C1 segment of cervical spinal cord (tissue), 14 donors: ENCODE measurements around the gene HSD11B1.

Experiments used
- DNase-seq, 14 donors: peaks; one replicate each; lab custom pipeline; 2025; lab: John Stamatoyannopoulos, UW

HSD11B1 gene

GRCh38 chr1:209704584-209704983 lies at the start of gene HSD11B1:
Gene HSD11B1, plus strand, starts transcription at chr1:209704846. Its CDS starts 97 bp downstream, at chr1:209704943.
- peak in 7 of 14 donors; percentile 8 to 72 (median 12) for DNase-seq

DNA sequence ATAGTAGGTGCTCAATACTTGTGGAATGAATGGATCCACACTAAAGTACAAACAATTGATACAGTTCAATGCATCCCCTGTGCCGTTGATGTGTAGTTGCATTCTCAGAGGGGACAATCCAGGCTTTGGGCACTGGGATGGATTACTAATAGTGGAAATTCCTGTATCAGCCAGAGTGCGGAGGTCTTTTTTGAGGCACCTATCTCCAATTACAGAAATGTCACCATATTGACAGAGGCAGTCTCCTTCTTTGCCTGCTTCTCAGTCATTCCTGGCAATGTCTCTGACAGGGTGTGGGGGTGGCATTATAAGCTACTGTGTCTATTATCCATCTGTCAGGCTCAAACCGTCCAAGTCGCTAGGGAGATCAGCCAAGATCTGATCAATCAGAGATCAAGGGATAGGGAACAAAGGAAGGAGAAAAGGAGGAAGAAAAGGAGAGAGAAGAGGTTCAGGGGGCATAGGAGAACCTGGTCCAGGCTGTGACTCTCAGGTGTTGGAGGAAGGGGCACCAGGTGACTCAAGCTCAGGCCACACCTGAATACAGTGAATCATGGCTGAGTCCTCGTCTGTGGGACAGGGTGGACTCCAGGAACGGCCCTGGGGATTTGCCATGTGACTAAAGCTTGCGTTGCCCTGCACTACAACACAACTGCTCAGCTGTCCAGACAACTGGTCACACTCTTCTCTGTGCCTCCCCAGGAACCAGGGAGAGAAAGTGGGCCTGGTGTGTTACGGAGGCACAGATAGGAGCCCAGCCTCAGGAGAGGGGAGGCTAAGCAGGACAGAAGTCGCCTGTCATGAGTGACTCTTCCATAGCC lies 49.0 kb upstream of the HSD11B1 start:
- no peak for DNase-seq

GRCh38 chr1:209657140-209657879 lies 47.3 kb upstream of the HSD11B1 start:
- no peak for DNase-seq

DNA sequence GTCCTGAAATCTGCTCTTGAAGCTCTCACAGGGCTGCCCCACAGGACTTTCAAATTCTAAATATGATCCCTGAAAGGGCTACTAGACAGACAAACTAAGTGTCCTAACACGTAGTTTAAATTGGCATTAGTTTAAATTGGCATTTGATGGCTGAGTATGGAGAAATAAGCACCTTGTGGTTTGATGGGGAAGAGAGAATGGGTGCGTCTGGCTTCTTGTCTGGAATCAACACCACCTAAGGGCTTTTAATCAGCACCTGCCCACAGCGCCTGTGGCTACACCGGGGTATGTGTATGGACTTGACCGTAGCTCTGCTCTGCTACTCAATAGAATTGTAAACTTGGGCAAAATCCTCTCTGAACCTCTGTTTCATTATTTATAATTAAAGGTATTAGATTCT lies 46.7 kb upstream of the HSD11B1 start:
- DNase-seq = no peak

DNA sequence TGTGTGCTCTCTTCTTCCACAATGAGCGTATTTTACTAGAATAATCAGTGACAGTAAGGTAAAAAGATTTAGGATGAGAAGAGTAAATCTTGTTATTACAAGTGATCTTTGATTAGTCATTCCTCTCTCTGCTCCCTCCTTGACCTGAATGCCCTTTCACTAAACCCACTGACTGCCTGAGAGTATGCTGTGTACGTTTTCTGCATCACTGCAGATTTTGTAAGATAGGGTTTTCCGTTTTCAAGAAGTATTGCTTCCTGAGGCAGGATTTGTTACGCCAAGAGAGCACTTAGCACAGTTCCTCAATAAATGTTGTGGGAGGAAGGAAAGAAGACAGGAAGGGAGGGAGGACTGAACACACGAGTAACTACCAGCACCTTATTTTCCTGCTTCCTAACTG lies 44.7 kb upstream of the HSD11B1 start:
- DNase-seq = no peak

- DNase-seq = no peak
These were observed 43.6 kb upstream of the HSD11B1 start for GRCh38 chr1:209661071-209661470.

DNA sequence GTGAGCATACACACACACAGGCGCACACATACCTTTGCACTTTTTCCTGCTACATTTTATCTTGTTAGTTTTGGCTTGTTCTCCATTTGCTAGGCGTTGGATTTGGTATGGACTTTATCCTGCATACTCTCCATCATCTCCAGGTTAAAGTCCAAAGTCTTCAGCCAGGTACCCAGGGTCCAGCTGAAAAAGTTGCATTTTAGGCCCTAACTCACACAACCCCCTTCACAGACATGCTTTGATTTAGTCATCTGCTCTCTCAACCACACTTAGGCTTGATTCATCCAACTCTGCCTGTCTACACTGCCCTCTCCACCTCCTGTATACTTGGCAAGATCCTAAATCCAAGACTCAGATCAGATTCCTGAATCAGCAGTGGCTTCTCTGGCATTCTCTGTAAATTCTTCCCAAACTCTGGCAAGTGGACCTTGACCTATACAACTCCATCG lies 41.7 kb upstream of the HSD11B1 start:
- no peak for DNase-seq

- DNase-seq = no peak
These were observed 37.5 kb upstream of the HSD11B1 start for GRCh38 chr1:209667103-209667502.

DNA sequence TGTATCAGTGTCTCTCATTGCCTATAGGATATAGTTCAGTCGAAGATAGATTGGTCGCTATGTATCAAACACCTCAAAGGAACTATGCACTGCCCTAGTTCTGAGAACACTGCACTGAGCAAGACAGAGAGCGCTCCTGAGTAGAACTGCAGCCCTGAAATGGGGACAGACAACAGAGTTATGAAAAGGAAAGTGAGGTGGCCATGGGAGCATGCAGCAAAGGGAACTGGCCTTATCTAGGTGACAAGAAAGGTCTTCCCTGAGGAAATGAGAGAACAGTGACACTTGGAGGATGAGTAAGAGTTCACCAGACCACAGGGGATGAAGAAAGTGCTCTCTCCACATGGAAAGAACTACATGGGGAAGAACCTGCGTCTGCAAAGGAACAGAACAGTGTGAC lies 36.9 kb upstream of the HSD11B1 start:
- DNase-seq = no peak

- DNase-seq = no peak
These were observed 34.1 kb upstream of the HSD11B1 start for GRCh38 chr1:209670441-209671082.

GRCh38 chr1:209672705-209673630 lies 31.7 kb upstream of the HSD11B1 start:
- no peak for DNase-seq

DNA sequence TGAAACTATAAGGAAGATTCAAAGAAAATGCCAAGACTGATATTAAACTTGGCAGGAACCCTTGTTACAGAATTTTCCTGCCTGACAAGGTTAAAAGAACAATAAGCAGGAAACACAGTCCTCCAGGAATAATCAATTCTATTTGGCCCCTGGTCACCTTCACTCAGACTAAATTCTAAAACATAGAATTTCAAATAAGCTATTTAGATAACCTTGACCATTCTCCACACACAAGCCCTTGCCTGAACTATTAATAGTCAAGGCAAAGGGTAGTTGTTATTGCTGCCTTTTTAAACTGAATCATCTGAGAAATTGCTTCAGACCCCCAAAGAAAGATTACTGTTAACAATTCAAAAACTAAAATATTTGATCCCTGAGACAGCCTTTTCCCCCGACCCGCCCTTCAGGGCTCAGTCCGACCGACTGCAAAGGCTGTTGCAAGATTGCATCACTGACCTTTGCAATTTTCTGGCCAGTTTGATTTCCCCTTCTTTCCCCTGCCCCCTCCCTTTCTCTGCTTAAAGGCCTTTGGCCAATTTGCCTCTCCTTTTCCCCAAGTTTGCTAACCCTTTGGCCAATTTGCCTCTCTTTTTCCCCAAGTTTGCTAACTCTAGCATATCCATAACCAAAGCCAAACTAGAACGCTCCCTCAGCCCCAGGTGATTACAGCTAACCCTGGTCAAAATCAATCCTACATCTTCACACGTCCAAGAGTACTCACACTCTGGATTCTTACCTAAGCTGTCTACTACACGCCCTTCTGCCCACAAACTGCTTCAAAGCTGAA lies 30.8 kb upstream of the HSD11B1 start:
- no peak for DNase-seq

DNA sequence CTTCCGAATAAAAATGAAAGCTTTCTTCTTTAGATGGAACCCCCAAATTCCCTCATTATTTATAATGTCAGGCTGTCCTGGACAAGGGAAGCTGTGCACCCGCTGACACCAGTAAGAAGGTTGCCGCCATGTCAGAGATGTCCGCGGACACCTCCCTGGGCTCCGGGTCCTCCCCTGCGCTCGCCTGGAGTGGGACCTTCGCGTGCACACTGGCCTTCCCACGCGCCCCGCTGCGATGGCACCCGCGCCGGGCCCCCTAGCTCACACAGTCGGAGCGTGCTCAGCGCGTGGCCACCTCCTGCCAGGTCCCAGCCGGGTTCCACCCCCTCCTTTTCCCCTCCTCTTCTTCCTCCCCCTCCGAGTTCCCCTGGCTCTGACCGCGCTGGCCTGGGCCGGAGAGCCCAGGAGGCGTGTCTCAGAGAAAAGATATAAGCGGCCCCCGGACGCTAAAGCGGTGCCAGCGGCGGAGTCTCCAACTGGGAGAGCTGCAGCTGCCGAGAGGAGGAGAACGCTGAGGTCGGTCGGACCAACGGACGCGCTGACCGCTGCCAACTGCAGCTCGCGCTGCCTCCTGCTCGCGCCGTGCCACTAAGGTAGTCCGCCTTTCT lies 29.6 kb upstream of the HSD11B1 start, which contains the start of gene G0S2:
TSS of gene G0S2 (plus strand) at position 456 of the 608 bp plus-strand sequence. CDS start 273 bp downstream, outside the sequence.
- DNase-seq = peak in 10 of 14 donors; percentile 33 to 73 (median 53)

- DNase-seq = peak in 7 of 14 donors; percentile 37 to 81 (median 59)
These were observed 29.0 kb upstream of the HSD11B1 start for GRCh38 chr1:209675565-209676154.

DNA sequence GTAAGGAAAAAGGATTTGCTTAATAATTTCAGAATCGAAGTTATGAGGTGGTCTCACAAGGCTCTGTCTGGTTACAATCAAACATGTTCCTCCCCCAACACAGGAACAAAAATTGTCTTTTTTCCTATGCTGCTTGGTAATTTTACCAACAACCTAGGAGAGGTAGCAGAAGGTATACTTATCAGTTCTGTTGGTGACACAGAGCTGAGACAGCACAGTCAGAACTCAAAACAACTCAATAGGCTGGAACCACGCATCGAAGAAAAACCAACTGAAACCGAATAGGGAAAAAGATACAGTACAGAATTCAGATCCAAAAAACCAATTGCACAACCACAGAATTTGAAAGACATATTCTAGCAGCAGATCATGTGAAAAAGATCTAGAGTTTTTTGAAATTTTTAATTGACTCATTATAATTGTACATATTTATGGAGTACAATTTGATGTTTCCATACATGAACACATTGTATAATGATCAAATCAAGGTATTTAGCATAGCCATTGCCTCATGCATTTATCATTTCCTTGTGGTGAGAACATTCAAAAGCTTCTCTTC lies 25.6 kb upstream of the HSD11B1 start:
- DNase-seq = no peak

DNA sequence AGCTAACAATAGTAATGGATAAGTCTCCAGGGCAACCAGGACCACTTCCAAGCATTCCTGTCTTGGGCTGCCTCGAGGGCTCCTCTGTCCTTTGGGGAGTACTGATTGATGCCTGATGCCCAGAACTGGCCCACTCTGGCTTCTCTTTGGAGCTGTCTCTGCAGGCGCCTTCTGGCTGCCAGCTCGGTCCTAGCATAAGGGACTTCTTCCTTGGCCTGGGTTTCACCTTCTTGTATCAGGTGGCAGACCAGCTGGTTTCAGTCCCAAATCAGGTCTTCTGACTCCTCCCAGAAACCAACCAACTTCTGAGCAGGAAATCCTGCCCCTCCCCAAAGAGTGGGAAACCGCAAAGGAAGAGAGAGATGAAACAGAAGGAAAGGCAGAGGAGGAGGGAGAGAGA lies 18.8 kb upstream of the HSD11B1 start:
- DNase-seq = peak in 1 of 14 donors; percentile 25

DNA sequence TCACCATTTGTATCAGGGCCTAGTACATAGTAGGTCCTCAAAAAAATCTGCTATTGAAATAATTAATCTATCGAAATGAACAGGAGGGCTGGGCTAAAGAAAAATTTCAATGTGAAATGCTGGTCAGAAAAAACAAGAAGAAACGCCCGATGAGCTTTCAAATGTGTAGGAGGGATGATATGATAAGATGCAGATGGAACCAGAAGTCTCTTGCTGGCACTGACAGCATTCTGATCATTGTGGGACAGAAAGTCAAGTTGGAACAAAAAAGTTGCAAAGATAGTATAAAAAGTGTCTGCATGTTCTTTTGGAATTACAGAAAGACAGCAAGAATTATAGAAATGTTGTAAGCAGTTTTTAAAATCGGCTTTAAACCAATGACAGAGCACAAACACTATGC lies 18.3 kb upstream of the HSD11B1 start:
- DNase-seq = no peak

DNA sequence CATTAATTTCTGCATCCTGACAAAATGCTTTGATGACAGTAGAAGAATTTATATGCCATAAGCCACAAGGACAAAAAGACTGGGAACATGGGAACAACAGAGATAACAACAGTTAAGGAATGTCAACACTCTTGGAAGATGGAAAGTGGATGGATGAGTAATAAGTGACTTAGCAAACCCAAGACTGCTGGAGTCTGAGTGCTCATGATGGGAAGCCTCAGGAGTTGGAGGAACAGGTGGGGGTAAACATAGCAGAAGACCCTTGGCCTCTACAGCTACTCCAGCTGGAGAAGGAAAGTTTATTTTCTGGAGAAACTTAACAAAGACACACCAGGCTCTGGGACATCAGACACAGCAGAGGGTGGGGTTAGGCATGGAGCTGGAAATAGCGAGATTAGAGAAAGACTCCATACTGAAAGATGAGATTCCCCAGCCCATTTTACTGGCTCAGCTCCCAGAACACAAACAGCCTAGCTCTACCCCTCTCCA lies 15.9 kb upstream of the HSD11B1 start:
- DNase-seq = no peak

GRCh38 chr1:209689477-209689876 lies 15.2 kb upstream of the HSD11B1 start:
- no peak for DNase-seq
